ENCODE measurements around the gene KIAA0513.
A peak's percentile ranks its signal among the peaks of the same experiment; 100 is the strongest.

Gene KIAA0513

DNA sequence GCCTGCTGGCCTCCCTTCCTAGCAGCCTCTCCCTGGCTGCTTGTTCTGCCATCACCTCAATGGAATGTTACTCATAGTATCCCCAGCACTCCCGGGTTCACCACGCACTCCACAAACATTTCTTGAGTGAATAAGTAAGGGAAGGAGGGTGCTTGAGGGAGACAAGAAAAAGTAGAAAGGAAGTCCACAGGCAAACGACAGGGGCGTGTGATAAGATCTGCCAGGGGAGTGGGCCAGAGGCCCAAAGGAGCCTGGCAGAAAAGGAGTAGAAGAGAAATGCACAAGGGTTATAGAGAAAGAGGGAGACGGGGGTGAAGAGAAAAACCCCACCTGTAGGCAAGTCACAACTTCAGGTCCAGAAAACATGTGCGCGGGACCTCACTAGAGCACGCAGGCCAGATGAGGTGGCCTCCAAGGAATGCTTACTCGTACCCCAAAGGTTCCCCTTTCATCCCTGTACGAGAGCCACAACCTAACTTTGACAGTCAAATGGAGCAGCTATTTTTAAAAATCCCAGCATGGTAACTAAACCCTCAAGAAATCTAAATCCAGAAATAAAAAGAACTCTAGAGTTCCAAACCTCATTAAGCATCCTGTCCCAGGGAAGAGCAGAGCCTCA lies 22.9 kb upstream of the KIAA0513 start:
- peak; percentile 48 for DNase-seq (ENCODE audit: low read depth)

DNA sequence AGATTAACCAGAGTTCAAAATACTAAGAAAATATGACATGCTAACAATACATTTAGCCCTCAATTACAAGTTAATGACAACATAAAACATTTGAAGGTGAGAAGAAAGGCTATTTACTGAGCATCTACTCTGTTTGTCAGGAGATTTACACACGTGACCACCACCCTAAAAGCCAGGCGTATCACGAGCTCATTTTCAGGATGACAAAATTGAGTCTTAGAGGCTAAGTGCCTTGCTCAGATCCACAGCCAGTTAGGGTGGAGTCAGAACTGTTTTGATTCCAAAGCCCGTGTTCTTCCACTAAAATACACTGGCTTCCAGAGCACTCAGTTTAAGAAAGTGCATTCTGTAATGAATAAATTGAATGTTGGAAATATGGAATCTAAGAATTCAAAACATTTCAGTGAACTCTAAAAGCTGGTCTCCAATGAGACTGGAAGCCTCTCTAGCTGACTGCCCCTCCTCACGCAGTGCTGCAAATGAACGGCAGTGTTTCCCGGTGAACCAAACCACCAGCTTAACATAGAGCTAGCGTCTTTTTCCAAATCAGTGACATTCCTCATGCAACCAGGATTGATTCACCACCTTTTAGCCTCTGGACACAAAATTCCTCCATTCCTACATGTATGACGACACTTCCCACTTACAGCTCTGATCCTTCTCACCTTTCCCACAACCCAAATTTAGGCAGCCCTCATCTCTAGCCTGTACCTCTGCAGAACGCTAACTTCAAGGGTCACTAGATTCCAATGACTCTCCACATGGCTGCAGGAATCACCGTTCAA lies 22.1 kb upstream of the KIAA0513 start:
- no peak for DNase-seq (ENCODE audit: low read depth)

DNA sequence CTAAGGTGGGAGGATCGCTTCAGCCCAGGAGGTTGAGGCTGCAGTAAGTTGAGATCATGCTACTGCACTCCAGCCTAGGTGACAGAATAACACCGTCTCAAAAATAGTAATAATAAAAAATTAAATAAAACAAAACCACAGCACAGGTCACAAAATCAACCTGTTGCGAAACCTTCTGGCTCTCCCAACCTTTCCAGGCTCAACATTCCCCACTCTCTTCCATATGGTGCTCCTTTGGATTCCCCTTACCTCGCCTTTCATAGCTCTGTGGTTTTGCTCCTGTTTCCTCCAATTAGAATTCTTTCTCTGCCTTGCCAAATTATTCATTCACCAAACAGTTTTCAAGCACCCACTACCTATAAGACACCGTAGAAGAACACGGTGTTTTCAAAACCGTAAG lies 21.0 kb upstream of the KIAA0513 start:
- DNase-seq (ENCODE audit: low read depth) = no peak

DNA sequence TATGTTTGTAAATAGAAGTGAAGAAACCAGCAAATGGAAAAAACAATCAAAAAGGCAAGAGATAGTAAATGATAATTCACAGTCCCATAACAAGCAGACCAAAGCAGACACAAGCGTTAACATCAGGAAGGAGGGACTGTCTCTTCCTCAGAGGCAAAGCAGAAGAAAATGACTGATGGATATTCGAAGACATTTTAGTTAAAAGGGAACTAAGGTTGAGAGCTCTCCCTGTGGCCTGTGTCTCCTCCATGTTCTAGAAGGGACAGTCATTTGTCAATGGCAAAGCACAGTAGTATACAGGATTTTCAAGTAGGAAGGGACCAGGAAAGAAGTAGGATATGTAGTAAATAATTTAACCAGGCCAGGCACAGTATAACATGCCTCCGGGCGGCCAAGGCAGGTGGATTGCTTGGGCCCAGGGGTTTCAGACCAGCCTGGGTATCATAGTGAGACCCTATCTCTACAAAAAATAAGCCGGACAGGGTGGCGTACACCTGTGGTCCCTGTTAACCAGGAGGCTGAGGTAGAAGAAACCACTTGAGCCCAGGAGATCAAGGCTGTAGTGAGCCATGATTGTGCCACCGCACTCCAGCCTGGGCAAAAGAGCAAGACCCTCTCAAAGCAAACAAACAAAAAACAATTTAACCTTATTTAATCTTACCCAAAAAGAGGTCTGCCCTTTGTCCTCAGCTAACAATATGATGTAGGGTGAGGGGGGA lies 19.9 kb upstream of the KIAA0513 start:
- DNase-seq (ENCODE audit: low read depth) = no peak

DNA sequence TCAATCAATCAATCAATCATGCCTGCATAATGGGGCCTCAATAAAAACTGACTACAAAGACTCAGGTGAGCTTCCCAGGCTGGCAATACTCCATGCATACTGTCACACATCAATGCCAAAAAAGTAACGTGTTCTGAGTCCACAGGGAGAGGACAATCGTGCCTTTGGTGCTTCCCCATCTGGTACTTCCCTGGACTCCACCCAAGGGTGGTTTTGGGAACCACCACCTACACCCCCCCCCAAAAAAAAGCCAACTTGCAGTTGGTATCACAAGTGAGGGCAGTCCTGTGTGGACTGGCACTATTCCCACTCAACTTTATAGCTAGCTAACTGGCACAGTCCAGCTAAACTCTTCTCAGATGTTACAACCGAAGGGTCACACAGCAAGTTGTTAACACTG lies 19.3 kb upstream of the KIAA0513 start:
- no peak for DNase-seq (ENCODE audit: low read depth)

DNA sequence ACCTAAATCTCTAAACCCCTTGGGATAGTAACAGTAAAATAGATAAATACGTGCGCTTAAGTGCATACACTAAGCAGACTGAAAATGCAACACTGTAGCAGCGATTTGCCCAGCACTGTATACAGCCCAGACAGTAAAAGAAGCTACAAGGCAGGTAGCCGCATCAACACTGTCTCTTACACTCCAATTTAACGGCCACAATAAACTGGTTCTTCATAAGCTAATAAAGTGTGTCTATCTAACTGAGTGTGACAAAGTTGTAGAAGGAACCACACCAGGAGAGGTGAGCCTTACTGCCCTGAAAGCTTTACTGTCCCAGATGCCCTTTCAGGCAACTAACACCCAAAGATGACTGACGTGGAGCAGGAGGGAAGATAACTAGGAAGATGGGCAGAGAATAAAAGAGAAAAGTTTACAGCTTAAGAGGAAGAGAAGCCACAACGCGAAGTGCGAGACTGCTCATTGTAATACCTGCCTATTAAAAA lies 17.1 kb upstream of the KIAA0513 start:
- no peak for DNase-seq (ENCODE audit: low read depth)

DNA sequence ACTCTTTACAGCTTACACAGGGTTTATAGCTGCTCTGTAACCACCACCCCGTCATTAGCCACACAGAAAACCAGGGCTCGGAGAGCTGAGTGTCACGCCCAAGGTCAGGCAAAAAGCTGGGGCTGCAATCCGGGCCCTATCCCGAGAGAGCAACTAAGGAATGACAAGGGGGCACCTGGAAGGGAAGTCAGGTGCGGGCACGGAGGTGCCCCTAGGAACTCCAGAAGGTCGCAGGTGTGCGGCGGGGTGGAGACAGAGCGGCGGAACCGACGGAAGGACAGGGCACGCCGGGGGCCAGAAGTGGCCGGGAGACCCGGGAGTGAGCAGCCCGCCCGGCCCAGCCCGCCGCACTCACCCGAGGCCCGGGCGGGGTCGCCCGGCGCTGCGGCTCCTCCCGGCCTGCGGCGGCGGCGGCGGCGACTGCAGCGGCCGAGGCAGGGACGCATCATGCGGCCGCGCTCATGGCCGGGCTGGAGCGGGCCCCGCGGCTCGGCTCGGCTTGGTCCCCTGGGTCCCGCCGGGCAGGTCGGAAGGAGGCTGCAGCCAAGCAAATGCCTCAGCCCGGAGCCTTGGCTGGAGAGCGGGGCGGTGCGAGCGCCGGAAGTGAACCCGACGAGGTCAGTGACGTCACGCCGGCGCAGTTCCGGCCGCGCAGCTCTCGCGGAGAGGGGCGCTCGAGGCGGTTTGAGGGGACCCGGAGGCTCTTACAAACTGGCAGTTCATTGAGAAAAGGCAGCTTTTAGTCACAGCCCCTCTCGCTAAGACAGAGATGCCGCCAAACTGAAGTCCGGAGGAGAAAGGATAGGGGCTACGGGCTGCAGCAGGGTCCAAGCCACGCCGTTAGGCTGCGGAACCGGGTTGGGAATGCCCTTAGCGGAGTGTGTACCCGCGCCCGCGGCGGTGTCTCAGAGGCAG lies 16.4 kb upstream of the KIAA0513 start, which contains the start of gene ZDHHC7:
Gene ZDHHC7, minus strand, starts transcription at position 605 of the 915 bp plus-strand sequence. CDS start 20,917 bp downstream, outside the sequence.
- DNase-seq (ENCODE audit: low read depth) = no peak

DNA sequence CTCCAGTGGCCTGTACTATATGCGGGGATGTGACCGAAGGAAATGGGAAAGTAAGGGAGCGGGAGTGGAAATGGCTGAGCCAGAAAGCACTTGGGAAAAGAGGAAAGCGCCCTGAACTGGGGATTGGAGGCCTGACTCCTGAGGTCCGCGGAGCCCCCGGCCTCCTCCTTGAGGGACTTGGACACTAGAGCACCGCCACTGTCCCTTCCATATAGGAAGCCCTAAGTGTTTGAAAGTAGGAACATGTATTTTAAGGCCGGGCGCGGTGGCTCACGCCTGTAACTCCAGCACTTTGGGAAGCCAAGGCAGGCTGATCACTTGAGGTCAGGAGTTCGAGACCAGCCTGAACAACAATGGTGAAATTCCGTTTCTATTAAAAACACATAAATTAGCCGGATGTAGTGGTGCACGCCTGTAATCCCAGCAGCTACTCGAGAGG lies 15.7 kb upstream of the KIAA0513 start:
- no peak for DNase-seq (ENCODE audit: low read depth)

DNA sequence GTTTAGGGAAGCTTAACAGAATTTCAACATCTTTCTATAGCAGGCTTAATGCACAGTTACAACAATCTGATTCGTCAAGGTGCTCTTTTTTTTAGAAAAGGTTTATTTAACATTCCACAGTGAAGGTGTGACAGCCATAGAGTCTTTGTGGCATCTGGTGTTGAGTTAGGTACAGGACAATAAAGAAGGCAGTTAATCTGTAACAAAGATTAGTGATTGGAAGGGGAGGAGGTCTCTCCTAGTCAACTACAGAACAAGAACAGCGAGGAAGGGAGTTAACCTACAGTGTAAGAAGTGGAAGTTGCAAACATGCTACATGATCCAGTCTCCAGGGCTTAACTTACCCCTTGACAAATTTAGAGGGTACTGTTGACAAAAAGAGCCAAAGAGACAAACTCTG lies 13.3 kb upstream of the KIAA0513 start:
- no peak for DNase-seq (ENCODE audit: low read depth)

DNA sequence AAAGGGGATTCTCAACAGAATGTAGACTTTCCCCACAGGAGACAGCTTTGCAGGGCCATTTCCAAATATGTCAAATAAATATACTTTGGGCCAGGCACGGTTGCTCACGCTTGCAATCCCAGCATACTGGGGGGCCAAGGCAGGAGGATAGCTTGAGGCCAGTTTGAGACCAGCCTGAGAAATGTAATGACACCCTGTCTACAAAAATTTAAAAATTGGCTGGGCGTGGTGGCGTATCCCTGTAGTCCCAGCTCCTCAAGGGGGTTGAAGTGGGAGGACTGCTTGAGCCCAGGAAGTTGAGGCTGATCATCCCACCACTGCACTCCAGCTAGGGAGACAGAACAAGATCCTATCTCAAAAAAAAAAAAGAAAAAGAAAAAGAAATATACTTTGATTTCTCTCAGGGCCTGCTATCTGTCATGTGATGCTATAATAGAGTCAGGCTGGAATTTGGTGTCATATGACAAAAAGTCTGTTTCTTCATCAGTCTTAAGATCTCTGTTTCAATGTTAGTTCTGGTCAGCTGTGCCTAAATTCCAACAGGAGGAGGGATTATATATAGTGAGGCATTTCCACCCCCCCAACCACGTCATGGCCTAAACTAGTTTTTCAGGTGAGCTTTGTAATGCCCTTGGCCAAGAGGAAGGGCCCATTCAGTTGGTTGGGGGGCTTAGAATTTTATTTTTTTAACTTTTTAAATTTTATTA lies 12.0 kb upstream of the KIAA0513 start:
- no peak for DNase-seq (ENCODE audit: low read depth)

DNA sequence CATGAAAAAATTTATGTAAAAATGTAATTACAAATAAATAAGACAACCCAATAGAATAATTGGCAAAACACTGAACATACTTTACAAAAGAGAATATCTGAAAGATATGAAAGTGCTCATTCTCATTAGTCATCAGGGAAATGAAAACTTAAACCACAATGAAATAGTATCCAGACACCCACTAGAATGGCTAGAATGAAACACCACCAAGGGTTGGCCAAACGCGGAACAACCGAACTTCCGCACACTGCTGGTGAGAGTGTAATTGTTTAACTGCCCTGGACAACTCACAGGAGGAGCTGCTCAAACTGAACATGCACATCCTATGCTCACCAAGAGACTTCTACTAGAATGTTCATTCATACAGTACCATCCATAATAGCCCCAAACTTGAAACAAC lies 10.4 kb upstream of the KIAA0513 start:
- no peak for DNase-seq (ENCODE audit: low read depth)

DNA sequence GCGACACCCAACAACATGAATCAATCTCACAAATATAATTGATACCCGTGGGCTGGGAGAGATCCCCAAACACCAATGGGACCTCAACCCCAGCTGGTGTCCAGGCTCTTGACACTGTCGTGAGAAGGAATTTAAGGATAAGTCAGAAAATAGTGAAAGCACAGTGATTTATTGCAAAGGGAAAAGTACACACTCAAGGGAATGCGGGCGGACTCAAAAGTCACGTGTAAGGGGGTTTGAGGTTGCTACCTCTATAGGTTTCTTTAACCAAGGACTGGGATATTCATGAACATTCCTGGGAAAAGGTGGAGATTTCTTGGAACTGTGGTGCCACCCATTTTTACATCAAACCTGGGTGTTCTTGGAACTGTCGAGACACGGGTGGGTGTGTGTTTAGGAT lies 10.0 kb upstream of the KIAA0513 start:
- DNase-seq (ENCODE audit: low read depth) = no peak

DNA sequence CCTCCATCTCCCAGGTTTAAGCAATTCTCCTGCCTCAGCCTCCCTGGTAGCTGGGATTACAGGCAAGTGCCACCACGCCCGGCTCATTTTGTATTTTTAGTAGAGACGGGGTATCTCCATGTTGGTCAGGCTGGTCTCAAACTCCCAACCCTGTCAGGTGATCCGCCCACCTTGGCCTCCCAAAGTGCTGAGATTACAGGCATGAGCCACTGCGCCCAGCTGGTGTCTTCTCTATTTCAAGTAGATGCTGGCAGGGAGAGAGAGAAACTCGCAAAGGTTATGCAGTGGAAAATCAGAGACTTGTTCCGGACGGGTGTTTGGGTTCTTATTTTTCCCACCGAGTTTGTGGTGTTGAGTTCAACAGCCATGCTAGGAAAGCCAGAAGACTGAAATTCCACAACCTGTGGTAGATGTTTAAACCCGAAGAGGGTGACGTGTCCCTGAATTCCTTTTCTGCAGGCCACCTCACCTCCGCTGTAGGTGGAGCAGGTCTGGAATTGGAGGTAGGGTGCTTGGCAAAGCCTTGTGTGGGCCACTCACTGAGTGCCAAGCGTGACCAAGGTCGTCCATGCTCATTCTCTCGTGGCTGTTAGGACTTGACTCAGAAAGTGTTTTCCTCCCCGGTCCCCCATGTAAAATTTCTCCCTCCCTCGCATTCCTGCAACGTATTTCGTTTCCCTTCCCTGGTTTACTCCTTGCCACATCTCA lies 8.9 kb upstream of the KIAA0513 start:
- DNase-seq (ENCODE audit: low read depth) = no peak

DNA sequence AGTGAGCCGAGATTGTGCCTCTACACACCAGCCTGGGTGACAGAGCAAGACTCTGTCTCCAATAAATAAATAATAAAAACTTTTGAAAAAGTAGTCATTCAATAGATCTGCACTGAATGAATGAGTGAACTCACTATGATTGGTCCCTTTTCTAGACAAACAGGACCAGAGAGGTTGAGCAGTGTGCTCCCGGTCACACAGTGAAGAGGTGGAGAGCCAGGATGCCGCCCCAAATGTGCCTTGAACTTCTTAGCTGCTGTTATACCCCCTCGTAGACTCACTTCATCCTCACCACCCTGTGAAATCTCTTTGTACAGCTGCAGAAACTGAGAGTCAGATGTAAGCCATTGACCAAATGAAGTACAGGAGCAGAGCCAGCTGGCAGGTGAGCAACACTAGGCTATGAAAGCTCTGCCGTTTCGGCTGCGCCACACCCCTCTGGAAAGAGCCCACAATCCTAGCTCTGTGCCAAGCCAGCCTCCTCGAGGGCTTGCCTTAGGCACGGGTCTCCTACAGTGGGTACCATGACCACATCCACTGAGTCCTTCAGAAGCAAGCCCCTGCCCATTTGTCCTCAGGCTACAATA lies 7.8 kb upstream of the KIAA0513 start:
- no peak for DNase-seq (ENCODE audit: low read depth)

DNA sequence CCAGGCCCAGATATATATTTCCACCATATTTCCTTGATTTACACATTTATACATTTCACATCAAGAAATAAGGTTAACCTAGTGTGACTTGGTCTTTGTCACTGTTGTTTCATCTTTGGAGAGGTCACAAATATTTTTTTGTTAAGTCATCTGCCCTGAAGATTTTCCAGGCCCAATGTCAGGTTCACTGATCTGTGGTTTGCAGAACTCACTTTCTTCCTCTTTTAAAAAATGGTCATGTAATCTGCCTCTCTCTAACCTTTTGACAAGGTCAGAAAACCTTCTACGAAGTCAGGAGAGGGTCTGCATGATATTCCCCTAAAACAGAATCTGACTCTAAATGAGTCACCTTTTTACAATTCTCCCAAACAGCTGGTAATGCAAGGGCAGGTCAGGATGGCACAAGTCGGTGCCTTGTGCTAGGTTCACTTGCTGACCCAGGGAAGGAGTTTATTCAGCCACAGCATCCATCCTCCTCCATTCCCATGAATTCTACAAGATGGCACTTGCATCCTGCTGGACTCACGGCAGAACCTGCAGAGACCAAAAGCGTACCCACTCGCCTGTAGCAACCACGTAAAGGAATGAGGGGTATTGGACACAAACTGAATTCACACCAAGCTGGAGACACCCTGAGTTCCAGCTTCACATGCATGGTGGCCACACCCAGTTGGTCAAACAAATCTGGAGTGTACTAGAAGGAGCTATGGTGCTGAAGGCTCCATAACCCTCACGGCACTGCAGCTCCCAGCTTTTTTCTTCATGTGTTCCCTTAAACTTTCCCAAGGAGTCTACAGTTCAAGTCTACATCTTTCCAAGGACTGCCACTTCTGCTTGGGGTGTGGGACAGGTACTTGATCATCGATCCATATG lies 1.6 kb upstream of the KIAA0513 start:
- no peak for DNase-seq (ENCODE audit: low read depth)

DNA sequence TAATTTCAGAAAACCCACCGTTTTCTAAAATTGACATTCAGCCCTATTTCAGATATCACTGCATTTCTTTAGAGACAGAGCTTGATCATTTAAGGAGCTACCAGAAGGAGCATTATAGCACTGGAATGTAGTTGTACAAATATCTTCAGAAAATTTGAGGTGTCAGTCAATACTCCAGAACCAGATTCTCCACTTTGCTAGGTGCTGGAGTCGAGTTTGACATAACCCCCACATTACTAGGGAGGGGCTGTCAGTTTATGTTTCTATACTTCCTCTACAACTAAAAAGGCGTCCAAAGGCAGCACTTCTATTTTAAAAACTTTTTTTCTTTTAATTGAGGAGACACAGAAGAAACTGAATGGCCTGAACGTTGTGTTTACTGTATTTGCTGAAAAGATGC lies 892 bp upstream of the KIAA0513 start:
- no peak for DNase-seq (ENCODE audit: low read depth)

DNA sequence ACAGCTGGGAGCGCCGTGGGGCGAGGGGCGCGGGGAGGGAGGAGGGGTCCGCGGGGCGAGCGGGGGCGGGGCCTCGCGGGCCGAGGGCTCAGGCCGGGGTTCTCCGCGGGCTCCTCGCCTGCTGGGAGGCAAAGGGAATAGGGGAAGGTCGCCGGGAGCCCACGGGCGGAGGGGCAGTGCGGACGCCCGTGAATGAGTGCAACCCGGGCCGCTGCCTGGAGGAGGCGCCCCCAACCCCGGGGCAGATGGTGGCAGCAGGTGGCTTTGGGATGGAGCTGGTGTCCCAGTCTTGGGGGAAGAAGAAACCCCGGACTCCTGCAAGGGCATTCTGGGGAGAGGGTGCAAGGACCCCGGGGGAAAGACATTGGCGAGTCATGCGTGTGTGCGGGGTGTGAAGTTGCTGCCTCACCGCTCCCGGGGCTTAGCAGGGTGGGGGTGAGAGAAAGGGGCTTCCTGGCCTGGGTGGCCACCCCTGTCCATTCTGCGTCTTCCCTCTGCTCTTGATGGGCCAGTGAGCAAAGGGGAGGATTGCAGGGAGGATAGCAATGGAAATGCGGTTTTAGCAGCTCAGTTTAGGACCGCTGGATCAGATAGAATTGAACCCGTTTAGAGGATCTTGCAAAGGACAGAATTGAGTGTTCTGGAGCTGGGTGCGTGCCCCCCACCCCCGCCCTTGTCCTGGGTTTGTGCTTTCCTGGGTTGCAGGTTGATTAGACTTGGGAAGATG lies 526 bp downstream of the KIAA0513 start:
- DNase-seq (ENCODE audit: low read depth) = no peak

DNA sequence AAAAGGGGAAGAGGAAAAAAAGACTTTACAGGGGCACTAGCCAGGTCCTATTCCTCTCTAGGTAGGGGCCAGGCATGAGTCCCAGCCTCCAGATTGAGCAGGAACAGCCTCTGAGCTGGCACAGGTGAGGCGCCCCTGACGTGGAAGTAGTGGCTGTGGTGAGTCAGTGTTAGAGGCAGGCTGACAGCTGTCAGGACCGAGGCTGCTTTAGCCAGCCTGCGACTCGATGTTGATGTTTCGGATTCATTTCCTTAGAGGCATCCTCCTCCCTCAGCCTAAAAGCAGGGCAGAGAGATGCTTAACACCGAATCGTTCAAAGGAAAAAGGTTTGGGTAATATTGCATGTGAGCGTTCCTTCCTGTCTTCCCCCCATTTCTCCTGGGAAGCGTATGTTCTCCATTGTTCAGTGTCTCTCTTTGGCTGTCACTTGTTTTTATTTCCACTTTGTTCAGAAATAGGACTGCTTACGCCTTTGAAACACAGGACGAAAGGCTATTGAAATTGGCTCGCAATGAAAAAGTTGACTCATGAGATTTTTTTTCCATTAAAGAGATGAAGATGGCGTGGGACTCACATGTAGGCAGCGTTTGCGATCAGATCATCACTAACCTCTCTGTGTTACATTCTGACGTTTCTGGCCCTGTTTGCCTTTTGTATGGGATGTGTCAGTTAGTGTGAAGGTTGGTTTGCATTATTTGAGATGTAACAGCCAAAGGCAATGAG lies 1.3 kb downstream of the KIAA0513 start:
- no peak for DNase-seq (ENCODE audit: low read depth)

Data from HS-5 (cell line).